PC-3 (cell line): ENCODE measurements around the gene WDR27. TPM values are rescaled to one million over a fixed set of nuclear protein-coding genes. Genes with fewer than 3 reads are reported as not detected.

Source experiments
- ATAC-seq: fragments of 200-7000 bp; cut with Tn5 transposase; 2 replicates; pipeline ENCODE4 v1.9.1; 2020; ENCODE audit warnings: mild to moderate bottlenecking, moderate library complexity
- BruUV-seq: library from RNA; stranded (reverse); fragments of 400-500 nt; replicated peaks from 2 replicates; lab custom pipeline; 2021; lab: Mats Ljungman, UMichigan
- CTCF ChIA-PET: fragments of 300-600 bp; sonication (Branson Sonifier 250); formaldehyde crosslinking; loops from one replicate; lab custom pipeline; 2022; ENCODE audit warnings: antibody characterized with exemption; lab: Charles Lee
- POLR2A ChIA-PET: fragments of 300-600 bp; sonication (Branson Sonifier 250); formaldehyde crosslinking; loops from one replicate; lab custom pipeline; 2022; ENCODE audit warnings: antibody characterized with exemption; ENCODE audit not compliant: unreplicated experiment; lab: Charles Lee
- DNase-seq: peaks from one replicate; pipeline ENCODE4 v3.0.0-alpha.2; 2015
- H2AFZ ChIP-seq: fragments of 300-600 bp; sonication (generic); 2 replicates; pipeline ENCODE4 v1.6.0; 2016; ENCODE audit warnings: antibody characterized with exemption, low read length
- H3F3A ChIP-seq: fragments of 300-600 bp; sonication (generic); one replicate; pipeline ENCODE4 v1.6.0; 2017; ENCODE audit warnings: antibody characterized with exemption, low read length, control low read depth, mild to moderate bottlenecking; ENCODE audit not compliant: unreplicated experiment
- H3K27ac ChIP-seq: fragments of 300-600 bp; sonication (generic); 2 replicates; pipeline ENCODE4 v1.5.1; 2016; ENCODE audit warnings: mild to moderate bottlenecking, low read length
- H3K27me3 ChIP-seq: fragments of 300-600 bp; sonication (generic); 2 replicates; pipeline ENCODE4 v1.6.1; 2016; ENCODE audit warnings: low read length, mixed read lengths
- H3K36me3 ChIP-seq: fragments of 300-600 bp; sonication (generic); 2 replicates; pipeline ENCODE4 v1.6.1; 2016; ENCODE audit warnings: low read depth, mixed run types, low read length, mixed read lengths
- H3K4me1 ChIP-seq: fragments of 300-600 bp; sonication (generic); 2 replicates; pipeline ENCODE4 v1.5.1; 2016; ENCODE audit warnings: low read length; ENCODE audit not compliant: insufficient read depth
- H3K4me2 ChIP-seq: fragments of 300-600 bp; sonication (generic); 2 replicates; pipeline ENCODE4 v1.6.0; 2016; ENCODE audit warnings: low read length
- H3K4me3 ChIP-seq: fragments of 300-600 bp; sonication (generic); 2 replicates; pipeline ENCODE4 v1.5.1; 2016; ENCODE audit warnings: mild to moderate bottlenecking, low read length, mixed read lengths
- H3K79me2 ChIP-seq: fragments of 300-600 bp; sonication (generic); 2 replicates; pipeline ENCODE4 v1.6.1; 2017; ENCODE audit warnings: low read length, mixed read lengths
- H3K9ac ChIP-seq: fragments of 300-600 bp; sonication (generic); 2 replicates; pipeline ENCODE4 v1.6.0; 2016; ENCODE audit warnings: mild to moderate bottlenecking, low read length
- H3K9me2 ChIP-seq: fragments of 300-600 bp; sonication (generic); replicated peaks from 2 replicates; pipeline ENCODE4 v1.6.1; 2016; ENCODE audit warnings: mixed run types, low read length, mixed read lengths
- H3K9me3 ChIP-seq: fragments of 300-600 bp; sonication (generic); 2 replicates; pipeline ENCODE4 v1.6.1; 2016; ENCODE audit warnings: low read length, mixed read lengths
- H4K20me1 ChIP-seq: fragments of 300-600 bp; sonication (generic); 2 replicates; pipeline ENCODE4 v1.6.1; 2016; ENCODE audit warnings: low read length, mixed read lengths
- EZH2 ChIP-seq: fragments of 300-600 bp; sonication (generic); IDR thresholded peaks from one replicate; pipeline ENCODE4 v1.6.1; 2017; ENCODE audit warnings: antibody characterized with exemption, mild to moderate bottlenecking, low read length; ENCODE audit not compliant: unreplicated experiment
- EZH2phosphoT487 ChIP-seq: fragments of 300-600 bp; sonication (generic); IDR thresholded peaks from 2 replicates; pipeline ENCODE4 v1.6.1; 2018; ENCODE audit warnings: mild to moderate bottlenecking, antibody characterized with exemption, low read length, borderline replicate concordance
- intact Hi-C: fragments of 100-400 bp; cut with micrococcal nuclease; formaldehyde crosslinking; loops from 2 replicates; pipeline ENCODE4 v1.9.0; 2023
- total RNA-seq: library from RNA; depleted of rRNA; stranded (reverse); fragments of >200 nt; gene quantifications from 2 replicates; pipeline ENCODE4 v1.2.3, GENCODE V29; 2014
- TF ChIP-seq, protein P1 (sequence below): fragments of 300-600 bp; sonication (generic); conservative IDR thresholded peaks from 2 replicates; pipeline ENCODE4 v1.5.1; 2017; ENCODE audit warnings: antibody characterized with exemption, low read depth, mild to moderate bottlenecking, low read length

The WDR27 gene
- total RNA-seq, 1 experiment from 2014 or later: 20.0 TPM

DNA sequence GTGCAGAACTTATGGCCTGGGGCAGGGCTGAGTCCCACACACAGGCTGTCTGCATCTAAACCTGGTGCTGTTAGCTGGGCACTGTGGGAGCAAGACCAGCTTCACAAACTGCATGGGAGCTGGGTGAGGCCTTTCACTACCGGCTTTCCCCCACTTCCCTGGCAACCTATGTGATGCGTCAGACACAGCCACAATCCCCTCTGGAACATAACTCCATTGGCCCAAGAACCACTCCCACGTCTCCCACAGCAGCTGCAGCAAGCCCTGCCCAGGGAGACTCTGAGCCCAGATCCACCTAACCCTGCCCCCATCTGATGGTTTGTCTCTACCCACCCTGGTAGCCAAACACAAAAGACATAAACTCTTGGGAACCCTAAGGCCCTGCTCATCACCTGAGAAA, 9.3 kb downstream of the WDR27 start:
- ChIA-PET POLR2A (no interaction called here), CTCF (no interaction called here)
- H2AFZ ChIP-seq: no peak overlapping the region
- H3K9ac ChIP-seq: no peak overlapping the region
- no peaks in the 10 kb centered on the region for H3K9me2 ChIP-seq
- BruUV-seq: no TSS peak
- H3K27ac ChIP-seq: no peak overlapping the region
- no peak for ATAC-seq
- H3K36me3 ChIP-seq: peaks cover 5% of the 10 kb centered on the region
- no peak overlapping the region for H3K4me2 ChIP-seq
- intact Hi-C loops: no loop called here
- DNase-seq: no peak
- no peaks in the 10 kb centered on the region for H3K4me1 ChIP-seq
- 0 out of 2 replicates have a peak, but pooled peaks cover 4% of the 10 kb centered on the region for H3K79me2 ChIP-seq
- H3K27me3 ChIP-seq: no peaks in the 10 kb centered on the region
- no peaks in the 10 kb centered on the region for H4K20me1 ChIP-seq
- H3K4me3 ChIP-seq: no peak overlapping the region
- H3K9me3 ChIP-seq: no peaks in the 10 kb centered on the region
- TF ChIP-seq, protein P1, sequence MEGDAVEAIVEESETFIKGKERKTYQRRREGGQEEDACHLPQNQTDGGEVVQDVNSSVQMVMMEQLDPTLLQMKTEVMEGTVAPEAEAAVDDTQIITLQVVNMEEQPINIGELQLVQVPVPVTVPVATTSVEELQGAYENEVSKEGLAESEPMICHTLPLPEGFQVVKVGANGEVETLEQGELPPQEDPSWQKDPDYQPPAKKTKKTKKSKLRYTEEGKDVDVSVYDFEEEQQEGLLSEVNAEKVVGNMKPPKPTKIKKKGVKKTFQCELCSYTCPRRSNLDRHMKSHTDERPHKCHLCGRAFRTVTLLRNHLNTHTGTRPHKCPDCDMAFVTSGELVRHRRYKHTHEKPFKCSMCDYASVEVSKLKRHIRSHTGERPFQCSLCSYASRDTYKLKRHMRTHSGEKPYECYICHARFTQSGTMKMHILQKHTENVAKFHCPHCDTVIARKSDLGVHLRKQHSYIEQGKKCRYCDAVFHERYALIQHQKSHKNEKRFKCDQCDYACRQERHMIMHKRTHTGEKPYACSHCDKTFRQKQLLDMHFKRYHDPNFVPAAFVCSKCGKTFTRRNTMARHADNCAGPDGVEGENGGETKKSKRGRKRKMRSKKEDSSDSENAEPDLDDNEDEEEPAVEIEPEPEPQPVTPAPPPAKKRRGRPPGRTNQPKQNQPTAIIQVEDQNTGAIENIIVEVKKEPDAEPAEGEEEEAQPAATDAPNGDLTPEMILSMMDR: no peak
- TF ChIP-seq EZH2 (no peak), EZH2phosphoT487 (no peak)
- H3F3A ChIP-seq: no peaks in the 10 kb centered on the region

DNA sequence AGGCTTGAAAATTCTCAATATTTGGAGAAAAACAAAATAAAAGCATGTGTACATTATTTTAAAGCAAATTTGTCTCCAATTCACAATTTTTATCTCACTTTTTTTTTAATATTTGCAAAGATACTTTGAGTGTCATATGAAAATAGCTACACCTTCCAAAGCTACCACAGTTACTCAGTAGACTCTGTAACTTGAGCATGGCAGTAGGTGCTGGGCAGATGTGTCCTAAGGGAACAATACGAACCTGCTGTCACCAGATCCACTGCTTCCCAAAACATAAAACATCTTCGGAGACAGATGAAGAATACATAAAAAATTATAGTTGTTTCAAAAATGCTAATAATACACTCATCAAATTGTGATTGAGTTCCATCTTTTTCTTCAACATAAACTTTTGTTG, 10.6 kb downstream of the WDR27 start:
- Histone ChIP-seq H3K36me3 (peaks cover 14% of the 10 kb centered on the region), H3K27ac (no peak overlapping the region), H3F3A (no peaks in the 10 kb centered on the region), H3K79me2 (0 out of 2 replicates have a peak, but pooled peaks cover 4% of the 10 kb centered on the region), H3K9me3 (no peaks in the 10 kb centered on the region), H3K4me1 (no peaks in the 10 kb centered on the region), H3K9ac (no peak overlapping the region), H3K4me3 (no peak overlapping the region), H4K20me1 (no peaks in the 10 kb centered on the region), H3K27me3 (no peaks in the 10 kb centered on the region), H3K9me2 (no peaks in the 10 kb centered on the region), H3K4me2 (no peak overlapping the region), H2AFZ (no peak overlapping the region)
- intact Hi-C loops: no loop called here
- CTCF ChIA-PET: no interaction called here
- ATAC-seq (no peak), DNase-seq (no peak)
- POLR2A ChIA-PET: no interaction called here
- BruUV-seq: no TSS peak
- TF ChIP-seq EZH2 (no peak), EZH2phosphoT487 (no peak)
- TF ChIP-seq, protein P1: no peak

DNA sequence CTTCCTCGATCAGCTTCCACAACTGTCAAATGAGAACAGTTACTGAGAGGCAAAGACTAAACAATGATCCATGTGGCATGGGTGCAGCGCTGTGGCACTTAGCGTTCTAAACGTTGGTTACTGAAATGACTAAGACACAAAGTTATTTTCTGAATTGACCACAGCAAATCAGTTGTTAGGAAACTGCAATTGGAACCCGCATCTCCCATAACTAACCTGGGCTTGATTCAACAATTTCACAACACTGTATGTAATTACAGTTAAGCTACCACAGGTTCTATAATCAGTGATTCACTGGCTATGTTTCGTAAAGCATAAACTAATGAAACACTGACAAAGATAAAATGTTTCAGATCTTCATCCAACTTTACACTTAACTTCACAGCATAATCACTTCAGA, 12.5 kb downstream of the WDR27 start:
- Histone ChIP-seq H3K9me2 (no peaks in the 10 kb centered on the region), H3K27me3 (no peaks in the 10 kb centered on the region), H3K36me3 (peaks cover 24% of the 10 kb centered on the region), H3K4me2 (no peak overlapping the region), H3K4me3 (no peak overlapping the region), H2AFZ (no peak overlapping the region), H3K9me3 (0 out of 2 replicates have a peak, but pooled peaks cover 2% of the 10 kb centered on the region), H3F3A (no peaks in the 10 kb centered on the region), H4K20me1 (no peaks in the 10 kb centered on the region), H3K79me2 (0 out of 2 replicates have a peak, but pooled peaks cover 4% of the 10 kb centered on the region), H3K4me1 (no peaks in the 10 kb centered on the region), H3K27ac (no peak overlapping the region), H3K9ac (no peak overlapping the region)
- CTCF ChIA-PET: no interaction called here
- intact Hi-C loops: no loop called here
- POLR2A ChIA-PET: no interaction called here
- no TSS peak for BruUV-seq
- DNase-seq: peak; percentile 25
- ATAC-seq: no peak
- TF ChIP-seq EZH2 (no peak), EZH2phosphoT487 (no peak)
- TF ChIP-seq, protein P1: no peak
